Calu3 (cell line): ENCODE measurements around the gene FUZ. TPM values are rescaled to one million over a fixed set of nuclear protein-coding genes. Genes with fewer than 3 reads are reported as not detected.

Experiments
- BruUV-seq: library from RNA; stranded (reverse); fragments of 400-500 nt; replicated peaks from 2 replicates; lab custom pipeline; 2021; lab: Mats Ljungman, UMichigan
- CTCF ChIA-PET: fragments of 300-600 bp; sonication (Branson Sonifier 250); formaldehyde crosslinking; loops from one replicate; lab custom pipeline; 2022; ENCODE audit warnings: antibody characterized with exemption; lab: Charles Lee
- DNase-seq: peaks from one replicate; pipeline ENCODE4 v3.0.0; 2022
- H3K27ac Mint-ChIP-seq: one replicate; pipeline ENCODE4 v1.8.0; 2022; ENCODE audit warnings: mixed read lengths; ENCODE audit not compliant: unreplicated experiment
- H3K27me3 Mint-ChIP-seq: one replicate; pipeline ENCODE4 v1.8.0; 2022; ENCODE audit warnings: mixed read lengths; ENCODE audit not compliant: unreplicated experiment
- H3K36me3 Mint-ChIP-seq: one replicate; pipeline ENCODE4 v1.8.0; 2022; ENCODE audit warnings: mild to moderate bottlenecking, moderate library complexity, mixed read lengths; ENCODE audit not compliant: insufficient read depth, unreplicated experiment
- H3K4me1 Mint-ChIP-seq: one replicate; pipeline ENCODE4 v1.8.0; 2022; ENCODE audit warnings: mild to moderate bottlenecking, low read depth, mixed read lengths; ENCODE audit not compliant: unreplicated experiment
- H3K4me3 Mint-ChIP-seq: one replicate; pipeline ENCODE4 v1.8.0; 2022; ENCODE audit warnings: mild to moderate bottlenecking, low read depth, moderate library complexity, mixed read lengths; ENCODE audit not compliant: unreplicated experiment
- H3K9me3 Mint-ChIP-seq: one replicate; pipeline ENCODE4 v1.8.0; 2022; ENCODE audit warnings: low read depth, mixed read lengths; ENCODE audit not compliant: unreplicated experiment
- intact Hi-C: fragments of 100-400 bp; cut with micrococcal nuclease; formaldehyde crosslinking; loops from one replicate; pipeline ENCODE4 v1.10.0; 2022; ENCODE audit not compliant: unreplicated experiment
- total RNA-seq: library from RNA; stranded (reverse); gene quantifications from 2 replicates; pipeline ENCODE4 v1.2.3, GENCODE V29; 2022
- TF ChIP-seq, protein P1 (sequence below): fragments of 200-600 bp; IDR thresholded peaks from one replicate; pipeline ENCODE4 v1.8.0; 2022; ENCODE audit warnings: antibody characterized with exemption; ENCODE audit not compliant: unreplicated experiment

Gene FUZ
- total RNA-seq, 1 experiment from 2014 or later: 12.2 TPM

DNA sequence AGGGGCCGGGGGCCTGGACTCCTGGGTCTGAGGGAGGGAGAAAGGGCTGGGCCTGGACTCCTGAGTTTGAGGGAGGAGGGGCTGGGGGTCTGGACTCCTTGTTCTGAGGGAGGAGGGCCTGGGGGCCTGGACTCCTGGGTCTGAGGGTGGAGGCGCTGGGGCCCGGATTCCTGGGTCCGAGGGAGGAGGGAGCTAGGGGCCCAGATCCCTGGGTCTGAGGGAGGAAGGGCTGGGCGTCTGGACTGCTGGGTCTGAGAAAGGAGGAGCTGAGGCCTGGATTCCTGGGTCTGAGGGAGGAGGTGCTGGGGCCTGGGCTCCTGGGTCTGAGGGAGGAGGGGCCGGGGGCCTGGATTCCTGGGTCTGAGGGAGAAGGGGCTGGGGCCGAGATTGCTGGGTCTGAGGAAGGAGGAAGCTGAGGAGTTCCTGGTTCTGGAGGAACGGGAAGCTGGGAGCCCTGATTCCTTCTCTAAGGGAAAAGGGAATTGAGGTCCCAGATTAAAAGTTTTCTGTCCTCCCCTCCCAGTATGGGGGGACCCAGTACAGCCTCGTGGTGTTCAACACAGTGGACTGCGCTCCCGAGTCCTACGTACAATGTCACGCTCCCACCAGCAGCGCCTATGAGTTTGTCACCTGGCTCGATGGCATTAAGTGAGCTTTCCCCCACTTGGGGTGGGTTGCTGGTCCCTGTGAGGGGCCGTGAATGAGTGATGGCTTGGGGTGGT is 5.7 kb upstream of the FUZ start:
- peaks cover 41% of the 10 kb centered on the region for H3K36me3 Mint-ChIP-seq
- peak overlapping the region; percentile 99 for H3K27ac Mint-ChIP-seq
- no peaks in the 10 kb centered on the region for H3K27me3 Mint-ChIP-seq
- BruUV-seq: no TSS peak
- peaks cover 22% of the 10 kb centered on the region for H3K4me1 Mint-ChIP-seq
- intact Hi-C loops: no loop called here
- TF ChIP-seq, protein P1, sequence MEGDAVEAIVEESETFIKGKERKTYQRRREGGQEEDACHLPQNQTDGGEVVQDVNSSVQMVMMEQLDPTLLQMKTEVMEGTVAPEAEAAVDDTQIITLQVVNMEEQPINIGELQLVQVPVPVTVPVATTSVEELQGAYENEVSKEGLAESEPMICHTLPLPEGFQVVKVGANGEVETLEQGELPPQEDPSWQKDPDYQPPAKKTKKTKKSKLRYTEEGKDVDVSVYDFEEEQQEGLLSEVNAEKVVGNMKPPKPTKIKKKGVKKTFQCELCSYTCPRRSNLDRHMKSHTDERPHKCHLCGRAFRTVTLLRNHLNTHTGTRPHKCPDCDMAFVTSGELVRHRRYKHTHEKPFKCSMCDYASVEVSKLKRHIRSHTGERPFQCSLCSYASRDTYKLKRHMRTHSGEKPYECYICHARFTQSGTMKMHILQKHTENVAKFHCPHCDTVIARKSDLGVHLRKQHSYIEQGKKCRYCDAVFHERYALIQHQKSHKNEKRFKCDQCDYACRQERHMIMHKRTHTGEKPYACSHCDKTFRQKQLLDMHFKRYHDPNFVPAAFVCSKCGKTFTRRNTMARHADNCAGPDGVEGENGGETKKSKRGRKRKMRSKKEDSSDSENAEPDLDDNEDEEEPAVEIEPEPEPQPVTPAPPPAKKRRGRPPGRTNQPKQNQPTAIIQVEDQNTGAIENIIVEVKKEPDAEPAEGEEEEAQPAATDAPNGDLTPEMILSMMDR: no peak
- DNase-seq: no peak
- no peaks in the 10 kb centered on the region for H3K9me3 Mint-ChIP-seq
- CTCF ChIA-PET: no interaction called here
- peak overlapping the region; percentile 96 for H3K4me3 Mint-ChIP-seq

GRCh38 chr19:49817964-49818648 is 5.0 kb upstream of the FUZ start, which contains the start of gene MED25:
Gene MED25 (plus strand): TSS chr19:49818289. CDS start chr19:49818342, 53 bp downstream.
- CTCF ChIA-PET: interaction anchor here (0.6 kb wide), 1 partner anchor 740 kb away, joined by 4 read pairs; no protein-coding TSS in a partner anchor
- peak within 1 kb of the TSS; percentile 96 for H3K4me3 Mint-ChIP-seq
- intact Hi-C loops: no loop called here
- BruUV-seq: no TSS peak
- no peaks in the 10 kb centered on the region for H3K27me3 Mint-ChIP-seq
- DNase-seq: peak; percentile 91
- H3K27ac Mint-ChIP-seq: peak within 1 kb of the TSS; percentile 99
- peaks cover 42% of the 10 kb centered on the region for H3K36me3 Mint-ChIP-seq
- TF ChIP-seq, protein P1: no peak
- no peaks in the 10 kb centered on the region for H3K9me3 Mint-ChIP-seq
- peaks cover 23% of the 10 kb centered on the region for H3K4me1 Mint-ChIP-seq

- Mint-ChIP-seq H3K4me1 (peaks cover 23% of the 10 kb centered on the region), H3K27ac (peak overlapping the region; percentile 99), H3K27me3 (no peaks in the 10 kb centered on the region), H3K36me3 (peaks cover 44% of the 10 kb centered on the region), H3K4me3 (no peak overlapping the region), H3K9me3 (no peaks in the 10 kb centered on the region)
- TF ChIP-seq, protein P1: no peak
- intact Hi-C loops: no loop called here
- CTCF ChIA-PET: no interaction called here
- BruUV-seq: no TSS peak
- no peak for DNase-seq
These were observed 3.5 kb upstream of the FUZ start for GRCh38 chr19:49816590-49816989.

- intact Hi-C loops: no loop called here
- BruUV-seq: no TSS peak
- Mint-ChIP-seq H3K36me3 (peaks cover 35% of the 10 kb centered on the region), H3K27ac (peak overlapping the region; percentile 81), H3K4me1 (peaks cover 12% of the 10 kb centered on the region), H3K9me3 (no peaks in the 10 kb centered on the region), H3K27me3 (no peaks in the 10 kb centered on the region), H3K4me3 (peak overlapping the region; percentile 76)
- DNase-seq: no peak
- TF ChIP-seq, protein P1: no peak
- CTCF ChIA-PET: interaction anchor here (1.3 kb wide), 1 partner anchor 54 kb away, joined by 3 read pairs; no protein-coding TSS in a partner anchor
These were observed 918 bp upstream of the FUZ start for GRCh38 chr19:49814010-49814409.
